Muscle of arm (tissue), 12 donors: ENCODE results near the gene MED10. TPM values are rescaled to one million over a fixed set of nuclear protein-coding genes. Genes with fewer than 3 reads are reported as not detected.

Experiments
- DNase-seq: peaks from one replicate; pipeline ENCODE4 v3.0.0-alpha.2; 2013
- polyA plus RNA-seq, 12 donors: library from polyadenylated mRNA; unstranded; fragments of 120-200 nt; gene quantifications; one replicate each; pipeline ENCODE4 v1.2.1, GENCODE V29; 2013; ENCODE audit not compliant: insufficient read length in 12 of 12

MED10 gene
- polyA plus RNA-seq, 12 donors = 22.8 to 42.1 (median 39.1) TPM; not detected in 1

- DNase-seq = no peak
These were observed 24.6 kb downstream of the MED10 start for GRCh38 chr5:6353602-6354302.

- DNase-seq = no peak
These were observed 27.9 kb downstream of the MED10 start for GRCh38 chr5:6350277-6351090.

GRCh38 chr5:6349387-6349786, 29.0 kb downstream of the MED10 start:
- no peak for DNase-seq

GRCh38 chr5:6348476-6349000, 29.8 kb downstream of the MED10 start:
- DNase-seq = no peak

- no peak for DNase-seq
These were observed 30.7 kb downstream of the MED10 start for GRCh38 chr5:6347673-6348072.

GRCh38 chr5:6347165-6347564, 31.2 kb downstream of the MED10 start:
- DNase-seq = no peak

GRCh38 chr5:6344593-6344989, 33.8 kb downstream of the MED10 start:
- no peak for DNase-seq

- no peak for DNase-seq
These were observed 34.3 kb downstream of the MED10 start for GRCh38 chr5:6343951-6344592.

GRCh38 chr5:6342689-6343315, 35.5 kb downstream of the MED10 start:
- no peak for DNase-seq

- no peak for DNase-seq
These were observed 38.2 kb downstream of the MED10 start for GRCh38 chr5:6340100-6340499.

- DNase-seq = no peak
These were observed 39.5 kb downstream of the MED10 start for GRCh38 chr5:6338871-6339270.

GRCh38 chr5:6338135-6338534, 40.2 kb downstream of the MED10 start:
- no peak for DNase-seq

GRCh38 chr5:6333182-6333905, 45.0 kb downstream of the MED10 start:
- no peak for DNase-seq

GRCh38 chr5:6328173-6328572, 50.2 kb downstream of the MED10 start:
- peak; percentile 9 for DNase-seq

- no peak for DNase-seq
These were observed 51.6 kb downstream of the MED10 start for GRCh38 chr5:6326776-6327175.

- no peak for DNase-seq
These were observed 56.1 kb downstream of the MED10 start for GRCh38 chr5:6322163-6322713.

Other genes with a start within 250 kb of the MED10 start
- gene UBE2QL1, start 70.3 kb upstream of the MED10 start, polyA plus RNA-seq = 1 to 10 TPM in 10 of 12 donors, not detected in 2; 1.3 to 3.8 (median 3.1) TPM